Vagina (tissue), 2 donors: ENCODE data around the gene NOG.

Experiments
- CTCF ChIP-seq, 3 experiments: fragments of 450-650 bp in 2 of 3; fragments of 200-600 bp in 1 of 3; sonication (generic) in 1 of 3; IDR thresholded peaks; one replicate each; pipeline ENCODE4 v1.5.1; 2017 to 2019; ENCODE audit warnings: antibody characterized with exemption in 3 of 3, mild to moderate bottlenecking in 2 of 3, moderate library complexity in 2 of 3
- POLR2A ChIP-seq, 2 donors: fragments of 450-650 bp; IDR thresholded peaks; one replicate each; pipeline ENCODE4 v1.6.1; 2017; ENCODE audit warnings: antibody characterized with exemption in 2 of 2, mild to moderate bottlenecking in 2 of 2, moderate library complexity in 2 of 2

GRCh38 chr17:56548661-56549060, 44.8 kb upstream of the NOG start:
- TF ChIP-seq CTCF (IDR thresholded peaks at IDR 0.05) (no peak), POLR2A (IDR thresholded peaks at IDR 0.05) (no peak)
